Breast epithelium (tissue), 4 donors: Measurements from ENCODE around the gene TBC1D7. TPM values are rescaled to one million over a fixed set of nuclear protein-coding genes. Genes with fewer than 3 reads are reported as not detected.

Source experiments
- DNase-seq, 2 donors: peaks; one replicate each; pipeline ENCODE4 v3.0.0-alpha.2; 2019; ENCODE audit warnings: low spot score in 2 of 2
- H3K27ac ChIP-seq, 2 donors: fragments of 200-600 bp; sonication (generic) in 1 of 2; one replicate each; pipeline ENCODE4 v1.5.1; 2016 to 2019; ENCODE audit warnings: mild to moderate bottlenecking in 1 of 2
- H3K27me3 ChIP-seq, 2 donors: fragments of 200-600 bp; sonication (generic) in 1 of 2; one replicate each; pipeline versions ENCODE4 v1.5.1 to v1.6.0; 2017 to 2019; ENCODE audit warnings: control low read depth in 1 of 2, mild to moderate bottlenecking in 1 of 2
- H3K36me3 ChIP-seq: fragments of 200-600 bp; one replicate; pipeline ENCODE4 v1.5.1; 2019
- H3K4me1 ChIP-seq, 2 donors: fragments of 200-600 bp; sonication (generic); one replicate each; pipeline ENCODE4 v1.5.1; 2016 to 2019; ENCODE audit warnings: control low read depth in 1 of 2
- H3K4me3 ChIP-seq, 3 donors: fragments of 200-600 bp; sonication (generic); 1 replicate in 2 of 3; 2 replicates in 1 of 3; pipeline ENCODE4 v1.5.1; 2016 to 2019; ENCODE audit warnings: mild to moderate bottlenecking in 3 of 3, moderate library complexity in 2 of 3
- H3K9me3 ChIP-seq, 2 donors: fragments of 200-600 bp; sonication (generic) in 1 of 2; one replicate each; pipeline ENCODE4 v1.5.1; 2016 to 2019; ENCODE audit warnings: control low read depth in 1 of 2
- POLR2A ChIP-seq: fragments of 450-650 bp; IDR thresholded peaks from one replicate; pipeline ENCODE4 v1.6.1; 2016; ENCODE audit warnings: antibody characterized with exemption, mild to moderate bottlenecking, moderate library complexity
- POLR2AphosphoS5 ChIP-seq, 3 donors: sonication (generic); formaldehyde crosslinking; IDR thresholded peaks; one replicate each; pipeline ENCODE4 v1.6.1; 2017; ENCODE audit warnings: antibody characterized with exemption in 3 of 3
- intact Hi-C: fragments of 100-400 bp; cut with DNase I; formaldehyde crosslinking; loops from one replicate; pipeline ENCODE4 v1.15.1; 2023; ENCODE audit warnings: low total_unique reads
- total RNA-seq, 3 donors: library from RNA; depleted of rRNA; stranded (reverse); fragments of >200 nt; gene quantifications; one replicate each; pipeline ENCODE4 v1.1.0, GENCODE V29; 2016
- TF ChIP-seq, protein P1 (sequence below), 3 donors: fragments of 450-650 bp; IDR thresholded peaks; one replicate each; pipeline ENCODE4 v1.5.1; 2016 to 2017; ENCODE audit warnings: antibody characterized with exemption in 3 of 3, mild to moderate bottlenecking in 3 of 3, moderate library complexity in 3 of 3

The TBC1D7 gene
- total RNA-seq, 3 donors from 2014 or later, result 8.6 to 10.6 (median 9.8) TPM

DNA sequence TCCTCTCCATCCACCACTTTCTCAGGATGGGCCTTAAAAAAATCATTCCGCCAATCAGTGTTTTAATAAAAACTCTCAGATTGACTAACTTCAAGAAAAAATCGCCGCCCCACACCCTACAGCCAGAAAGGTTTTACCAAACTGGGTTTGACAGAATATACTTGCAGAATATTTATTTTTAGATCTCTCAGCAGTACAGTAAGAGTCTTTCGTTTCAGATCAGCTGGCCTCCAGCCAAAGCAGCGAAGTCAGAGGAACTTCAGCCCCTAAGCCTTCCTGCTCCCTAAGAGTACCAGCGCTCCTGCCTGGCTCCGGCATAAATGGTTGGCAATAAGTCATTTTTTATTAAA, 24.7 kb downstream of the TBC1D7 start:
- Histone ChIP-seq H3K27me3 (no peaks in the 10 kb centered on the region), H3K4me3 (no peak overlapping the region), H3K4me1 (no peaks in the 10 kb centered on the region), H3K36me3 (no peaks in the 10 kb centered on the region), H3K27ac (peak overlapping the region; percentile 74 to 85), H3K9me3 (no peaks in the 10 kb centered on the region)
- DNase-seq, result peak in 1 of 2 donors; percentile 30
- TF ChIP-seq, protein P1, sequence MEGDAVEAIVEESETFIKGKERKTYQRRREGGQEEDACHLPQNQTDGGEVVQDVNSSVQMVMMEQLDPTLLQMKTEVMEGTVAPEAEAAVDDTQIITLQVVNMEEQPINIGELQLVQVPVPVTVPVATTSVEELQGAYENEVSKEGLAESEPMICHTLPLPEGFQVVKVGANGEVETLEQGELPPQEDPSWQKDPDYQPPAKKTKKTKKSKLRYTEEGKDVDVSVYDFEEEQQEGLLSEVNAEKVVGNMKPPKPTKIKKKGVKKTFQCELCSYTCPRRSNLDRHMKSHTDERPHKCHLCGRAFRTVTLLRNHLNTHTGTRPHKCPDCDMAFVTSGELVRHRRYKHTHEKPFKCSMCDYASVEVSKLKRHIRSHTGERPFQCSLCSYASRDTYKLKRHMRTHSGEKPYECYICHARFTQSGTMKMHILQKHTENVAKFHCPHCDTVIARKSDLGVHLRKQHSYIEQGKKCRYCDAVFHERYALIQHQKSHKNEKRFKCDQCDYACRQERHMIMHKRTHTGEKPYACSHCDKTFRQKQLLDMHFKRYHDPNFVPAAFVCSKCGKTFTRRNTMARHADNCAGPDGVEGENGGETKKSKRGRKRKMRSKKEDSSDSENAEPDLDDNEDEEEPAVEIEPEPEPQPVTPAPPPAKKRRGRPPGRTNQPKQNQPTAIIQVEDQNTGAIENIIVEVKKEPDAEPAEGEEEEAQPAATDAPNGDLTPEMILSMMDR (IDR thresholded peaks at IDR 0.05), result no peak
- TF ChIP-seq POLR2A (no peak), POLR2AphosphoS5 (IDR thresholded peaks at IDR 0.05) (no peak)
- intact Hi-C loops, result no loop called here

DNA sequence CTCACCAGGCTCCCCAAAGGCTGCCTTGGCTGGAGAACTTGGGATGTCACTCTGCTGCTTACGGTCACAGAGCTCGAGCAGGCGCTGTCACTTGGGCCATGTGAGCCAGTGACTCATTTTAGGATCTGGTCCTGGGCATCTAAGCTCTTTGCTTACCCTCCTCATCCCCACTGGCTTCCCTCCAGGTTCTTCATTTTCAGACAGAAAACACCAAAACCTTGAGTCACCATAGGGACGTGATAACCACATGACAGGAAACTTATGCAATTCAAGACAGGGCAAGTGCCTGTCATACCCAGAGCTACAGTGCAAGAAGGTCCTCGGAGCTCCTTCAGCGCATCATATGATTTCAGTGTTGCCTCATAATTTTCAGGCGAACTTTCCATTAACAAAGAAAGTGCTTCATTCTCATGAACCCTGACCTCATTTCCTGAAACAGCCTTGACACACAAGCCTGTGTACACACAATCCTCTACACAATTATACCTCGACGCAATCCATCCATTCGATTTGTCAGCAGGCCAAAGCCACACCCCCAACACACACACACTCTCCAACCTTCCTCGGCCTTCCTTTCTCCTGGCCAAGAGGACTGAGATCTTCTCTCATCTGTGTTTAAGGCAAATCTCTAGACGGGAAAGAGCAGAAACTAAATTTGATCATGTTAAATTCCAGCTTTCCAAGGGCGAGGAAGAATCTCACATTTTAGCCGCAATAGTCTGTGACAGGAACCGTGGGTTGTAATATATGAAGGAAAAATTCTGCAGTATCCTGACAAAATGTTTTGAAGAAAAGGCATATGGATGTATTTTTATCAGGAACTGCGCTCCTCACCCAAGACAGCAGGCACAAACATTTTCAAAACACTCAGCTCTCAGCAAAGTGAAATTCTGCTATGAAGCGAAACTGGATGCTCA, 25.3 kb downstream of the TBC1D7 start:
- intact Hi-C loops, result no loop called here
- Histone ChIP-seq H3K27me3 (no peaks in the 10 kb centered on the region), H3K27ac (peak overlapping the region; percentile 74 to 85), H3K4me3 (no peak overlapping the region), H3K9me3 (no peaks in the 10 kb centered on the region), H3K36me3 (no peaks in the 10 kb centered on the region), H3K4me1 (no peaks in the 10 kb centered on the region)
- TF ChIP-seq, protein P1 (IDR thresholded peaks at IDR 0.05), result no peak
- peak; percentile 48 to 75 (median 67) for TF ChIP-seq POLR2AphosphoS5 (IDR thresholded peaks at IDR 0.05)
- peak in 1 of 2 donors; percentile 52 for DNase-seq

DNA sequence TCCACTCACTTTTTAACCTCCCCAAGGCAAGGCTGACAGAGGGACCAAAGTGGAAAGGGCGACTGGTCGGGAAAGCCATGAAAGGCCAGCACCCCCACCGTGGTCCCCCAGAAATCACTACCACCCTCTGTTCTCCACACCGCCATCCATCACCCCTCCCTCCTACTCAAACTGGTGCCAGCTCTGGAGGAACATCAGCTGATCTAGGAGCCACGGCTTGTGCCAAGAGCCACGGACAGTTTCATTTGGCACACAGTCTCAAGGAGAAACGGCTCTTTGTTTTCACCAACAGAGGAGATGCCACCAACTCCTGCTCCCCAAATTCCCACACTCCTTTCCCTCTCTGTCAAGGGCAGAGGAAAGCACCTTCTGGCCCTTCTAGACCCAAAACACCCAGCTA, 26.0 kb downstream of the TBC1D7 start:
- H3K4me1 ChIP-seq, result no peaks in the 10 kb centered on the region
- H3K27me3 ChIP-seq, result no peaks in the 10 kb centered on the region
- H3K36me3 ChIP-seq, result no peaks in the 10 kb centered on the region
- peak overlapping the region; percentile 74 to 85 for H3K27ac ChIP-seq
- H3K4me3 ChIP-seq, result no peak overlapping the region
- TF ChIP-seq POLR2AphosphoS5 (IDR thresholded peaks at IDR 0.05), result no peak
- TF ChIP-seq POLR2A, result no peak
- TF ChIP-seq, protein P1 (IDR thresholded peaks at IDR 0.05), result no peak
- no peaks in the 10 kb centered on the region for H3K9me3 ChIP-seq
- intact Hi-C loops, result no loop called here
- peak in 1 of 2 donors; percentile 49 for DNase-seq

DNA sequence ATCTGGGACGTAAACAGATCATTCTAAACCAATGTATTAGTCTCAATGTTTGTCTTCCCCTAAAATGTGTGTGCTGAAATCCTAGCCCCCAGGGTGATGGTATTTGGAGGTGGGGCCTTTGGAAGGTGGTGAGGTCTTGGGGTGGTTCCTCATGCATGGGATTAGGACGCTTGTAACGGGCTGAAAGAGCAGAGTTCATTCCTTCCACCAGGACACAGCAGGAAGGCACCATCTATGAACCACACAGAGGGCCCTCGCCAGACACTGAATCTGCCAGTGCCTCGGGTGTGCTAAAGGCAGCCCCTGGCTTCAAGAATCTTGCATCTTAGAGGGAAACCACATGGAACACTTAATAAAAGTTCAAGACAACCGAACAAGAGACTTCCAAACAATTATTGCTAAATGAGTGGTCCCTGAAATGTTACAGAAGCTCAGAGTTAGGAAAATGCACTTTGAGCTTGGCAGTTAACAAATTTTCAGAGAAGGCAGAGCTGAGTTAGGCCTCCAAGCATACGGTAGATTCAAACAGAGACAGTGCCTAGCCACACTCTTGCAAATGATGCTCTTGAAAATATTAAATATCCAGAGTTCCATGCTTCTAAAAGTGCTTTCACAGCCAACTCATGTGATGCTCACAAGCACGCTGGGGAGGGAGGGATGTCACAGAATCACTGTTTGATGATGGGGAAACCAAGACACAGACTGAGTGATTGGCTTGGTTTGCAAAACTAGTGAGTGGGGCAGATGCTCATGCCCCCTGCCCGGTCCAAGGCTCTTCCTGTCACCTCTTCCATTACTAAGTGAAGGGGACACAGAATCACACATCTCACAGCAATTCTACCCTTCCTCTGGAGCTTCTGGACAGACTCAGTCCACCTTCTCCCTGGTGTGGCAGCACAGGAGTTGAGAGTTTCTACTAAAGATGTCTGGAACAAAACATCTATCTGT, 27.4 kb downstream of the TBC1D7 start:
- Histone ChIP-seq H3K36me3 (no peaks in the 10 kb centered on the region), H3K4me3 (no peak overlapping the region), H3K27me3 (no peaks in the 10 kb centered on the region), H3K4me1 (no peaks in the 10 kb centered on the region), H3K27ac (no peak overlapping the region), H3K9me3 (no peaks in the 10 kb centered on the region)
- TF ChIP-seq POLR2A, result no peak
- no peak for TF ChIP-seq POLR2AphosphoS5 (IDR thresholded peaks at IDR 0.05)
- TF ChIP-seq, protein P1 (IDR thresholded peaks at IDR 0.05), result no peak
- DNase-seq, result no peak
- intact Hi-C loops, result no loop called here
